Tibial nerve (tissue), 4 donors: ENCODE results near the gene TPRN. TPM values are rescaled to one million over a fixed set of nuclear protein-coding genes. Genes with fewer than 3 reads are reported as not detected.
"Not testable (repeated sequence)": the region's sequence is repeated elsewhere in the genome, so short reads cannot be mapped to it uniquely, and the experiment has no call there.

ENCODE experiments used
- DNase-seq, 2 donors: peaks; one replicate each; pipeline ENCODE4 v3.0.0-alpha.2; 2019; ENCODE audit warnings: low spot score in 2 of 2
- H3K27ac ChIP-seq, 4 donors: fragments of 200-600 bp; sonication (generic) in 3 of 4; one replicate each; pipeline ENCODE4 v1.5.1; 2017 to 2019; ENCODE audit warnings: mild to moderate bottlenecking in 1 of 4
- H3K27me3 ChIP-seq, 2 donors: fragments of 200-600 bp; sonication (generic) in 1 of 2; one replicate each; pipeline versions ENCODE4 v1.5.1 to v1.6.0; 2017 to 2019
- H3K36me3 ChIP-seq, 3 donors: fragments of 200-600 bp; sonication (generic); one replicate each; pipeline ENCODE4 v1.5.1; 2018 to 2019
- H3K4me1 ChIP-seq, 4 donors: fragments of 200-600 bp; sonication (generic) in 3 of 4; one replicate each; pipeline ENCODE4 v1.5.1; 2017 to 2019
- H3K4me3 ChIP-seq, 4 donors: fragments of 200-600 bp; sonication (generic) in 3 of 4; one replicate each; pipeline ENCODE4 v1.5.1; 2017 to 2019; ENCODE audit warnings: mild to moderate bottlenecking in 1 of 4, moderate library complexity in 1 of 4
- H3K9me3 ChIP-seq, 4 donors: fragments of 200-600 bp; sonication (generic) in 3 of 4; one replicate each; pipeline ENCODE4 v1.5.1; 2017 to 2019
- EP300 ChIP-seq, 2 donors: sonication (generic); formaldehyde crosslinking; IDR thresholded peaks; one replicate each; pipeline ENCODE4 v1.6.1; 2017; ENCODE audit warnings: antibody characterized with exemption in 2 of 2, mild to moderate bottlenecking in 1 of 2
- POLR2A ChIP-seq, 2 donors: fragments of 450-650 bp; IDR thresholded peaks; one replicate each; pipeline ENCODE4 v1.6.1; 2017; ENCODE audit warnings: antibody characterized with exemption in 2 of 2, mild to moderate bottlenecking in 2 of 2, moderate library complexity in 2 of 2
- WGBS, 2 donors: methylation state at CpG; one replicate each; pipeline ENCODE4 v1.1.5; 2018; 5-methylcytosine and 5-hydroxymethylcytosine counted together
- total RNA-seq, 4 donors: library from RNA; depleted of rRNA; stranded (reverse); fragments of >200 nt; gene quantifications; one replicate each; pipeline ENCODE4 v1.1.0, GENCODE V29; 2016
- TF ChIP-seq, protein P1 (sequence below), 5 experiments: fragments of 200-600 bp in 3 of 5; fragments of 450-650 bp in 2 of 5; sonication (generic) in 3 of 5; IDR thresholded peaks; one replicate each; pipeline ENCODE4 v1.5.1; 2016 to 2019; ENCODE audit warnings: antibody characterized with exemption in 5 of 5, mild to moderate bottlenecking in 3 of 5, moderate library complexity in 2 of 5

Gene TPRN
- total RNA-seq, 4 donors from 2014 or later: 6.8 to 12.3 (median 8.9) TPM

DNA sequence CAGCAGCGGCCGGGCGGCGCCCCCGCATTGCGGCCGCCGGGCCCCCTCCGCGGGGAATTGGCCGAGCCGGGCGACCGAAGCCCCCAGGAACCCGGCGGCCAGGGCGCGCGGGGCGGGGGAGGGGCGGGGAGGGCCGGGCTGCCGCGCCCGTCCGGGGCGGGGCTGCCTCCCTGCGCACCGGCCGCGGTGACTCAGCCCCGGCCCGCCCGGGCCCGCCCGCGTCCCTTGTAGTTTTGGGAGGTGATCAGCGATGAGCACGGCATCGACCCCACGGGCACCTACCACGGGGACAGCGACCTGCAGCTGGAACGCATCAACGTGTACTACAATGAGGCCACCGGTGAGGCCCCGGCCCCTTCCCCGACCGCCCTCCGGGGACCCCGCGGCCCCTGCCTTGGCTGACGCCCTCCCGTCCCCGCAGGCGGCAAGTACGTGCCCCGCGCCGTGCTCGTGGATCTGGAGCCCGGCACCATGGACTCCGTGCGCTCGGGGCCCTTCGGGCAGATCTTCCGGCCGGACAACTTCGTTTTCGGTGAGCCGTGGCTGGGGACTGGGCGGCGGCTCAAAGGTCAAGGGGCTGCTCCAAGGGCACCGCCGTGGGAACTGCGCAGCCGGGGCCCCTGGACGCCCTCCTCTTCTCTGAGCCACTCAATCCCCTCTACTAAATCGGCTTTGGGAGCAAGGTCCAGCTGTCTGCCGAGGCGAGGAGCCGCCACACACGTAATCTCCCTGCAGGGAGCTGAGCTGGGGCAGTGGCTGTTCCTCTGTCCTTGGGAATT is 41.1 kb upstream of the TPRN start:
- Histone ChIP-seq H3K27me3 (no peaks in the 10 kb centered on the region), H3K27ac (peak overlapping the region; percentile 63 to 94 (median 90)), H3K36me3 (peaks cover 0 to 20% (median 10%) of the 10 kb centered on the region in 3 donors), H3K4me3 (peak overlapping the region; percentile 48 to 90 (median 75)), H3K4me1 (peaks cover 0 to 67% (median 26%) of the 10 kb centered on the region in 4 donors), H3K9me3 (no peaks in the 10 kb centered on the region)
- TF ChIP-seq, protein P1, sequence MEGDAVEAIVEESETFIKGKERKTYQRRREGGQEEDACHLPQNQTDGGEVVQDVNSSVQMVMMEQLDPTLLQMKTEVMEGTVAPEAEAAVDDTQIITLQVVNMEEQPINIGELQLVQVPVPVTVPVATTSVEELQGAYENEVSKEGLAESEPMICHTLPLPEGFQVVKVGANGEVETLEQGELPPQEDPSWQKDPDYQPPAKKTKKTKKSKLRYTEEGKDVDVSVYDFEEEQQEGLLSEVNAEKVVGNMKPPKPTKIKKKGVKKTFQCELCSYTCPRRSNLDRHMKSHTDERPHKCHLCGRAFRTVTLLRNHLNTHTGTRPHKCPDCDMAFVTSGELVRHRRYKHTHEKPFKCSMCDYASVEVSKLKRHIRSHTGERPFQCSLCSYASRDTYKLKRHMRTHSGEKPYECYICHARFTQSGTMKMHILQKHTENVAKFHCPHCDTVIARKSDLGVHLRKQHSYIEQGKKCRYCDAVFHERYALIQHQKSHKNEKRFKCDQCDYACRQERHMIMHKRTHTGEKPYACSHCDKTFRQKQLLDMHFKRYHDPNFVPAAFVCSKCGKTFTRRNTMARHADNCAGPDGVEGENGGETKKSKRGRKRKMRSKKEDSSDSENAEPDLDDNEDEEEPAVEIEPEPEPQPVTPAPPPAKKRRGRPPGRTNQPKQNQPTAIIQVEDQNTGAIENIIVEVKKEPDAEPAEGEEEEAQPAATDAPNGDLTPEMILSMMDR (IDR thresholded peaks at IDR 0.05): no peak
- TF ChIP-seq POLR2A (IDR thresholded peaks at IDR 0.05): peak in 1 of 2 donors; percentile 5
- WGBS, 2 donors: 2% methylated on average over 29 to 55 of the region's 83 CpGs
- DNase-seq: peak; percentile 27 to 39

DNA sequence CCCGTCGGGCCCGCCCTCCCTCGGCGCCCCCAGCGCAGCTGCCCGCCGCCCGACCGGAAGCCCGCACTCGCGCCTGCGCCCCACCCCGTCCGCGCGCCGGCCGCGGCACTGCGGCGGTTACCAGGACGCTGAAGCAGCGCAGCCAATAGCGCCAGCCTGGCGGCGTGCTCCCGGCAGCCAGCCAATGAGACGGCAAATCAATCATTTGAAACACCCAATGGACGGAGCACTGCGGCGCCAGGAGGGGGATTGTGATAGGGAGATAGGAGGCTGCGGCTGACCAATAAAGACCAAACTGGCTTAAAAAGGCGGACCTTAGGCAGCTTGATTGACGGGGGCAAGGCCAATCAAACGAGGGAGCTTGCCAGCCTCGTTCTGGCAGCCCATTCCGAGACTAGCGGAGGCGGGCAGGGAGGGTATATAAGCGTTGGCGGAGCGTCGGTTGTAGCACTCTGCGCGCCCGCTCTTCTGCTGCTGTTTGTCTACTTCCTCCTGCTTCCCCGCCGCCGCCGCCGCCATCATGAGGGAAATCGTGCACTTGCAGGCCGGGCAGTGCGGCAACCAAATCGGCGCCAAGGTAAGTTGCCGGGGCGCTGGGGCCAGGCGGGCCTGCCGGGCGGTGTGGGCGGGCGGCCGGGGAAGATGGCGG is 40.4 kb upstream of the TPRN start, which contains the start of gene TUBB4B:
TUBB4B (plus strand) TSS at position 447 of the 649 bp plus-strand sequence; CDS start at position 521, 74 bp downstream.
- Histone ChIP-seq H3K36me3 (peaks cover 0 to 20% (median 10%) of the 10 kb centered on the region in 3 donors), H3K27ac (peak within 1 kb of the TSS; percentile 63 to 97 (median 92)), H3K4me1 (peaks cover 0 to 74% (median 33%) of the 10 kb centered on the region in 4 donors), H3K27me3 (no peaks in the 10 kb centered on the region), H3K4me3 (peak within 1 kb of the TSS; percentile 48 to 90 (median 75)), H3K9me3 (no peaks in the 10 kb centered on the region)
- 0 to 1% methylated on average over 15 to 53 of the region's 67 CpGs for whole genome bisulfite sequencing, 2 donors
- peak in 1 of 2 donors; percentile 100 for TF ChIP-seq EP300 (IDR thresholded peaks at IDR 0.05)
- TF ChIP-seq POLR2A (IDR thresholded peaks at IDR 0.05): peak; percentile 99 to 100
- TF ChIP-seq, protein P1 (IDR thresholded peaks at IDR 0.05): peak in 2 of 5 experiments; percentile 8 to 61
- peak; percentile 98 to 99 for DNase-seq

DNA sequence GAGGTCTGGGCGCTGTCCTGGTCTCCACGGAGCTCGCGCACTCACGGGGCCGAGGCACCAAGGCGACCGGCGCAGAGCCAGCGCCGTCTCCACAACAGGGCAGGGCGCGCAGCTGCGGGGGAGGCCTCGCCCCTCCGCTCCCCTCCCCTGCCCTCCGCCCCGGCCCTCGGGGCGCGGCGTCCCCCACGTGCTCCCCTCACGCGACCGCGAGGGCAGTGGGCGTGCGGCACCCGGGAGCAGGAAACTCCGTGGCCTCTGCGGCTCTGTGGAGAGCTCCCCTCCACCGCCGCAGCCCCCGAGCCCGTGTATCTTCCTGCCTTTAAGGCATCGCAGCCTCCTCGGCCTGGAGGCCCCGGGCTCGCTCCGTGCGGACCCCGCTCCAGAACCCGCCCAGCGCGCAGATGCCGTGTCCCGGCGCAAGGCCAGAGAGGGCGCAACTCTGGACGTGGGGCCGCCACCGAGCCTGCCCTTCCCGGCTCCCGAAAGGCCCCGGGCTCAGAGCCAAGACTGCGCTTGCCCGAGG is 39.8 kb upstream of the TPRN start:
- H3K4me1 ChIP-seq: peaks cover 0 to 80% (median 38%) of the 10 kb centered on the region in 4 donors
- WGBS, 2 donors: 1 to 2% methylated on average over 13 to 31 of the region's 58 CpGs
- DNase-seq: peak; percentile 35 to 37

DNA sequence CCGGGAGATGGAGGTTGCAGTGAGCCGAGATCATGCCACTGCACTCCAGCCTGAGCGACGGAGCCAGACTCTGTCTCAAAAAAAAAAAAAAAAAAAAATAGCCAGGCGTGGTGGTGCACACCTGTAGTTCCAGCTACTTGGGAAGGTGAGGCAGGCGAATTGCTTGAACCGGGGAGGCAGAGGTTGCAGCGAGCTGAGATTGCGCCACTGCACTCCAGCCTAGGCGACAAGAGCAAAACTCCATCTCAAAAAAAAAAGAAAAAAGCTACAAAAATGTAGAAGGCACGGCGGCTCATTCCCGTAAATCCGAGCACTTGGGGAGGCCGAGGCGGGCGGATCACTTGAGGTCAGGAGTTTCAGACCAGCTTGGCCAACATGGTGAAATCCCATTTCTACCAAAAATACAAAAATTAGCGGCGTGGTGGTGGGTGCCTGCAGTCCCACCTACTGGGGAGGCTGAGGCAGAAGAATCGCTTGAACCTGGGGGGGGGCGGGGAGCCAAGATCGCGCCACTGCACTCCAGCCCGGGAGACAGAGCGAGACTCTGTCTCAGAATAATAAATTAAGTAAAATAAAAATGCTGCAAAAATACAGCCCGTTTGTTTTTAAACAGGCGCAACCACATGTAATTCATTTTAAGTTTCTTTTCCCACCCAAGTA is 39.1 kb upstream of the TPRN start:
- not testable (repeated sequence) for DNase-seq, H3K27me3 ChIP-seq, H3K9me3 ChIP-seq
- 44 to 46% methylated on average over 26 to 27 of the region's 27 CpGs for WGBS, 2 donors
- Histone ChIP-seq H3K27ac (peak overlapping the region; percentile 56 to 97 (median 92)), H3K36me3 (peaks cover 0 to 20% (median 10%) of the 10 kb centered on the region in 3 donors), H3K4me1 (peaks cover 0 to 80% (median 39%) of the 10 kb centered on the region in 4 donors), H3K4me3 (peak overlapping the region; percentile 45 to 90 (median 70))

More for the DNA sequence above, 39.8 kb upstream of the TPRN start:
- H3K9me3 ChIP-seq: no peaks in the 10 kb centered on the region
- peak overlapping the region; percentile 56 to 97 (median 92) for H3K27ac ChIP-seq
- H3K36me3 ChIP-seq: peaks cover 0 to 20% (median 10%) of the 10 kb centered on the region in 3 donors
- H3K4me3 ChIP-seq: peak overlapping the region; percentile 45 to 90 (median 70)
- TF ChIP-seq EP300 (IDR thresholded peaks at IDR 0.05): peak in 1 of 2 donors; percentile 27
- TF ChIP-seq, protein P1 (IDR thresholded peaks at IDR 0.05): no peak
- H3K27me3 ChIP-seq: no peaks in the 10 kb centered on the region
